Measurements from ENCODE around the gene SLC25A30. TPM values are rescaled to one million over a fixed set of nuclear protein-coding genes. Genes with fewer than 3 reads are reported as not detected.

Gene SLC25A30
- total RNA-seq, 1 donor from 2014 or later: 8.8 TPM

GRCh38 chr13:45454204-45454603 lies 36.0 kb upstream of the SLC25A30 start:
- Mint-ChIP-seq H3K27me3 (ENCODE audit: low read depth) (peaks cover 15% of the 10 kb centered on the region), H3K27ac (no peak overlapping the region), H3K4me1 (no peaks in the 10 kb centered on the region), H3K4me3 (no peak overlapping the region), H3K36me3 (no peaks in the 10 kb centered on the region), H3K9me3 (peaks cover 12% of the 10 kb centered on the region)
- no peak for TF ChIP-seq CTCF (IDR thresholded peaks at IDR 0.05; ENCODE audit: unreplicated experiment)
- no peak for DNase-seq (ENCODE audit: low spot score in 2 of 2, unreplicated experiment in 2 of 2)

- Mint-ChIP-seq H3K27me3 (ENCODE audit: low read depth) (peaks cover 14% of the 10 kb centered on the region), H3K27ac (no peak overlapping the region), H3K9me3 (no peaks in the 10 kb centered on the region), H3K4me1 (no peaks in the 10 kb centered on the region), H3K36me3 (no peaks in the 10 kb centered on the region), H3K4me3 (no peak overlapping the region)
- TF ChIP-seq CTCF (IDR thresholded peaks at IDR 0.05; ENCODE audit: unreplicated experiment): no peak
- no peak for DNase-seq (ENCODE audit: low spot score in 2 of 2, unreplicated experiment in 2 of 2)
These were observed 33.1 kb upstream of the SLC25A30 start for GRCh38 chr13:45451282-45451681.

- no peak overlapping the region for H3K27ac Mint-ChIP-seq
- no peak for DNase-seq (ENCODE audit: low spot score in 2 of 2, unreplicated experiment in 2 of 2)
- no peaks in the 10 kb centered on the region for H3K4me1 Mint-ChIP-seq
- no peak for TF ChIP-seq CTCF (IDR thresholded peaks at IDR 0.05; ENCODE audit: unreplicated experiment)
- H3K27me3 Mint-ChIP-seq (ENCODE audit: low read depth): peaks cover 19% of the 10 kb centered on the region
- H3K9me3 Mint-ChIP-seq: no peaks in the 10 kb centered on the region
- no peaks in the 10 kb centered on the region for H3K36me3 Mint-ChIP-seq
- H3K4me3 Mint-ChIP-seq: no peak overlapping the region
These were observed 30.9 kb upstream of the SLC25A30 start for GRCh38 chr13:45448965-45449559.

- no peak for TF ChIP-seq CTCF (IDR thresholded peaks at IDR 0.05; ENCODE audit: unreplicated experiment)
- DNase-seq (ENCODE audit: low spot score in 2 of 2, unreplicated experiment in 2 of 2): no peak
- no peaks in the 10 kb centered on the region for H3K4me1 Mint-ChIP-seq
- no peak overlapping the region for H3K4me3 Mint-ChIP-seq
- H3K27ac Mint-ChIP-seq: no peak overlapping the region
- H3K27me3 Mint-ChIP-seq (ENCODE audit: low read depth): peaks cover 19% of the 10 kb centered on the region
- H3K36me3 Mint-ChIP-seq: no peaks in the 10 kb centered on the region
- no peaks in the 10 kb centered on the region for H3K9me3 Mint-ChIP-seq
These were observed 29.0 kb upstream of the SLC25A30 start for GRCh38 chr13:45447050-45447661.

GRCh38 chr13:45446181-45446580 lies 28.0 kb upstream of the SLC25A30 start:
- no peaks in the 10 kb centered on the region for H3K4me1 Mint-ChIP-seq
- no peak overlapping the region for H3K27ac Mint-ChIP-seq
- no peak for TF ChIP-seq CTCF (IDR thresholded peaks at IDR 0.05; ENCODE audit: unreplicated experiment)
- H3K36me3 Mint-ChIP-seq: no peaks in the 10 kb centered on the region
- no peaks in the 10 kb centered on the region for H3K9me3 Mint-ChIP-seq
- no peak overlapping the region for H3K4me3 Mint-ChIP-seq
- peaks cover 19% of the 10 kb centered on the region for H3K27me3 Mint-ChIP-seq (ENCODE audit: low read depth)
- DNase-seq (ENCODE audit: low spot score in 2 of 2, unreplicated experiment in 2 of 2): no peak

Measured in mesothelial cell of epicardium (in vitro differentiated cells).